SH-SY5Y (cell line): ENCODE data around the gene FAM83F.

Experiments used
- GATA2 ChIP-seq: IDR thresholded peaks from 2 replicates; pipeline ENCODE4 v1.6.1; 2011; ENCODE audit warnings: mild to moderate bottlenecking, low read depth, low read length
- GATA3 ChIP-seq: IDR thresholded peaks from 2 replicates; pipeline ENCODE4 v1.6.1; 2011; ENCODE audit warnings: low read depth, mild to moderate bottlenecking, low read length, moderate library complexity

- no peak for TF ChIP-seq GATA2
- no peak for TF ChIP-seq GATA3
These were observed 15.4 kb downstream of the FAM83F start for GRCh38 chr22:40009951-40010671.
